Upper lobe of right lung (tissue), 1 donor: Measurements from ENCODE around the gene KRTAP10-4. TPM values are rescaled to one million over a fixed set of nuclear protein-coding genes. Genes with fewer than 3 reads are reported as not detected.
"Not testable (repeated sequence)": the region's sequence is repeated elsewhere in the genome, so short reads cannot be mapped to it uniquely, and the experiment has no call there.

ENCODE experiments used
- ATAC-seq: fragments of 200-7000 bp; cut with Tn5 transposase; one replicate; pipeline ENCODE4 v1.9.1; 2020; ENCODE audit warnings: mild to moderate bottlenecking, moderate library complexity
- DNase-seq: peaks from one replicate; pipeline ENCODE4 v3.0.0-alpha.2; 2020
- H3K27ac ChIP-seq: fragments of 200-600 bp; one replicate; pipeline ENCODE4 v1.8.0; 2022
- H3K27me3 ChIP-seq: fragments of 200-600 bp; one replicate; pipeline ENCODE4 v1.8.0; 2022; ENCODE audit warnings: mild to moderate bottlenecking
- H3K36me3 ChIP-seq: fragments of 200-600 bp; one replicate; pipeline ENCODE4 v1.8.0; 2022
- H3K4me1 ChIP-seq: fragments of 200-600 bp; one replicate; pipeline ENCODE4 v1.8.0; 2022
- H3K4me3 ChIP-seq: fragments of 200-600 bp; one replicate; pipeline ENCODE4 v1.8.0; 2022; ENCODE audit warnings: mild to moderate bottlenecking
- H3K9me3 ChIP-seq: fragments of 200-600 bp; one replicate; pipeline ENCODE4 v1.8.0; 2022
- CTCF ChIP-seq: fragments of 200-600 bp; IDR thresholded peaks from one replicate; pipeline ENCODE4 v1.8.0; 2022; ENCODE audit warnings: antibody characterized with exemption
- intact Hi-C: fragments of 100-400 bp; cut with DNase I; formaldehyde crosslinking; loops from one replicate; pipeline ENCODE4 v1.11.0; 2022
- total RNA-seq: library from RNA; stranded (reverse); fragmentation: NEBNext Ultra II Directional; extraction: Animal tissue kit (Norgen Biotek cat#: 25700); gene quantifications from one replicate; pipeline ENCODE4 v1.2.1, GENCODE V29; 2021
- donor health status: DM: no; HTN: yes; CAD: no; lungs with severe emphysema.

KRTAP10-4 gene
- total RNA-seq, 1 donor from 2014 or later = not detected

DNA sequence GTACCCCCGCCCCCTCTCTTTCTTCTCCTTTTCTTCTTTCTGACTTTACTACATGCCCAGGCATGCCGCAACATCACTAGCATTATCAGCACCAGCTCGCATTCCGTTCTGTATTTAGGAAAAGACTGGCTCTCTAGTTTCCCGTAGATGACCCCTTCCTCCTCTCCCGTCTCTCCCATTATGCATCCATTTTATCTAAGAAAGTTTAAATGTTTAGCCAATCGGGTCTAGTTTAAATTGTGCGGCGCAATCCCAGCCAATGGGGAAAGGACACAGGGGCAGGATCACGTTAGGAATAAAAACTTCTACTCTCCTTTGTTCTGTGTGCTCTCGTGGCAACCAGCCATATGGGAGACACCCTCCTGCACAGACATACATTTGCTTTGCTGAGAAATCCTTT, 24.5 kb downstream of the KRTAP10-4 start:
- Histone ChIP-seq H3K4me3 (no peak overlapping the region), H3K27me3 (peaks cover 9% of the 10 kb centered on the region), H3K27ac (no peak overlapping the region), H3K4me1 (peaks cover 3% of the 10 kb centered on the region), H3K36me3 (no peaks in the 10 kb centered on the region), H3K9me3 (no peaks in the 10 kb centered on the region)
- DNase-seq (no peak), ATAC-seq (no peak)
- TF ChIP-seq CTCF = no peak
- intact Hi-C loops = no loop called here

DNA sequence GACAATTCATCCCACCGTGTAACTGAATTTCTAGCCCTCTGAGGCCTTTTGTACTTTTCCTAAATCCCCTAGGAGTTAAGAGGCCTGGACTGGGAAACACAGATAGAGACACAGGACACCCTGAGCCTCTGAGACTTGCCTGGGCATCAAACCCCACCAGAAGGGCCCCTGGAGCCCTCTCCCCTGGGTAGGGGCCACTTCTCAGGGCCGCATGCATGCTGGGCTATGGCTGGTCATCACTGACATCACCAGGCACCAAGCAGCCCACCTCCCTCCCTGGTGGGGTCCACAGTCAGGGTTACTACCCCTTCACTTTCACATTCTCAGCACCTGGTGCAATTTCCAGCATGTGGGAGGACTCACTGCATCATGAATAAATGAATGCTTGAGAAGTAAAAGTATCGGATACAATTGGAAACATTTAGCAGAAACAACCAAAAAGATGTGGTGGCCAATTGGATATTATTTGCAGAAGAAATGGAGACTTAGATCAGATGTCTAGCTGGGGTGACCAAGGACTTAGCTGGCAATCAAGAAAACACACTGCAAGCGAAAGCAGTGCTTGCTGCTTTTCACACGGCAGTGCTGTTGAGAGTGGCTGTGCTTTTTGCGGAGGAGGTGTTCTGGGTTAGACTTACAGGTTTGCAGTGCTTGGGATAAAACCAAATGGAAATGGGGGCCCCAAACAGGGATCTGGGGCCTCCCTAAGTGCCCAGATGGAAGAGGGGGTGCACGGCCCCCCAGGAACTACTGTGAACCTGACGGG, 25.9 kb downstream of the KRTAP10-4 start:
- ATAC-seq (no peak), DNase-seq (no peak)
- no peak overlapping the region for H3K27ac ChIP-seq
- no peaks in the 10 kb centered on the region for H3K4me1 ChIP-seq
- intact Hi-C loops = no loop called here
- H3K9me3 ChIP-seq = no peaks in the 10 kb centered on the region
- peaks cover 9% of the 10 kb centered on the region for H3K27me3 ChIP-seq
- no peaks in the 10 kb centered on the region for H3K36me3 ChIP-seq
- H3K4me3 ChIP-seq = no peak overlapping the region
- TF ChIP-seq CTCF = no peak

DNA sequence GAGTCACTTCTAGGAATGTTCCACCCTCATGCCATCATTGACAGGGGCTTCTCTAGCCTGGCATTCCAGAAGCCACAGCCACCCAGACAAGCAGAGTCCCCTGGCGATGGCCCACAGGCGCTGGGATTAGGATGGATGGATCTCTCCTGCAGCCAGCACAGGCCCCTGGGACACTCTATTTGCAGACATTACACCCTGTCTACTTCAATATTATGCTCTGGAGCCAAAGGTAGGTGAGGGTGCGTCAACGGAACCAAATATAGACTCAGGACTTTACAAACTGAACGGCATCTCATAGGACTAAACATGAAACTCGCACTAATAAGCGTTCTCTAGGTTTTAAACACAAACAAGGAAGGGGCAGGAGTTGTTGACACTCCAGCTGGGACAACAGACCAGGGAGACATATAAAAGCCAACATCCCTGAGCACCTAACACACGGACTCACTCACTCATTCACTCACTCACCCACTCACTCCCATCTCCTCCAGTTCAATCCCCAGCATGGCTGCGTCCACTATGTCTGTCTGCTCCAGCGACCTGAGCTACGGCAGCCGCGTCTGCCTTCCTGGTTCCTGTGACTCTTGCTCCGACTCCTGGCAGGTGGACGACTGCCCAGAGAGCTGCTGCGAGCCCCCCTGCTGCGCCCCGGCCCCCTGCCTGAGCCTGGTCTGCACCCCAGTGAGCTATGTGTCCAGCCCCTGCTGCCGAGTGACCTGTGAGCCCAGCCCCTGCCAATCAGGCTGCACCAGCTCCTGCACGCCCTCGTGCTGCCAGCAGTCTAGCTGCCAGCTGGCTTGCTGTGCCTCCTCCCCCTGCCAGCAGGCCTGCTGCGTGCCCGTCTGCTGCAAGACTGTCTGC, 26.8 kb downstream of the KRTAP10-4 start, which contains the start of gene KRTAP10-7:
Gene KRTAP10-7 (plus strand): TSS at position 480 of the 861 bp plus-strand sequence. CDS start 25 bp downstream, at position 505.
- intact Hi-C loops, DNase-seq, H3K9me3 ChIP-seq, H3K36me3 ChIP-seq, ATAC-seq, H3K27me3 ChIP-seq, H3K27ac ChIP-seq, H3K4me1 ChIP-seq, H3K4me3 ChIP-seq: not testable (repeated sequence)

DNA sequence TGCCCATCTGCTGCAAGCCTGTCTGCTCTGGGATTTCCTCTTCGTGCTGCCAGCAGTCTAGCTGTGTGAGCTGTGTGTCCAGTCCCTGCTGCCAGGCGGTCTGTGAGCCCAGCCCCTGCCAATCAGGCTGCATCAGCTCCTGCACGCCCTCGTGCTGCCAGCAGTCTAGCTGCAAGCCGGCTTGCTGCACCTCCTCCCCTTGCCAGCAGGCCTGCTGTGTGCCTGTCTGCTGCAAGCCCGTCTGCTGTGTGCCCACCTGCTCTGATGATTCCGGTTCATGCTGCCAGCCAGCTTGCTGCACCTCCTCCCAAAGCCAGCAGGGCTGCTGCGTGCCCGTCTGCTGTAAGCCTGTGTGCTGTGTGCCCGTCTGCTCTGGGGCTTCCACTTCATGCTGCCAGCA, 27.6 kb downstream of the KRTAP10-4 start:
- H3K9me3 ChIP-seq, H3K36me3 ChIP-seq, ATAC-seq, intact Hi-C loops, H3K4me3 ChIP-seq, H3K27ac ChIP-seq, H3K4me1 ChIP-seq, H3K27me3 ChIP-seq: not testable (repeated sequence)
- DNase-seq = peak; percentile 50

DNA sequence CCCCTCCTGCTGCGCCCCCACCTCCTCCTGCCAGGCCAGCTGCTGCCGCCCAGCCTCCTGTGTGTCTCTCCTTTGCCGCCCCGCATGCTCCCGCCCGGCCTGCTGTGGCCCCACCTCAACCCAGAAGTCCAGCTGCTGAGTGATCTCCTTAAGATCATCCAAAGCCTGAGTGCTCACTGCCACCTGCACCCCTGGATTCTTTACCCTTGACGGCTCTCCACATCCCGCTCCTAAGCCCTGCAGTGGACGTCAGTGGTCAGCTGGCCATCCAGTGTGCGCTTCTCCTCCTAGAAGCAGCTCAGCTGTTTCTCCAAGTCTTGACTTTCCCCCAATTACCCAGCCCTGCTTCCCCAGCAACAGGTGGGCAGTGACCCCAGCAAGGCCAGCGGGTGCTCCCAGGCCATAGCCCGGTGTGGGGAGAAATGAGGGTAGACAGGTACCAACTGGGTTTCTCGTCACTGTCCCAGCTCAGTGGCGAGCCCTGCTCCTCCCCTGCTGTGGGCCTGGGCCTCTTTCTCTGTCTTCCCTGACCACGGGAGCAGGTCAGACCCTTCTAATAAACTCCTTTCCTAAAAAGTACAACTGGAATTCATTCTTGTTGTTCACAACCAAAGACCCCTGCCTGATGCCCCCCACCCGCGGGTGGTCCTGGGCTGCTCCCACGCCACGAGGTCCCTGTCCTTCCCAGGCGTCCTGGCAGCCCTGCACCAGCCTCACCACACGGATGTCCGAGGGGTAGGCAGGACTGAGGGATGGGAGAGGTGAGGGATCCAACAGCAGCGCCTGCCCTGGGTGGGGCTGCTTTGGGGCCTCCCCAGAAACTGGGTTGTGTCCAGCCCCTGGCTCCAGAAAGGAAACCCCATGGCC, 28.3 kb downstream of the KRTAP10-4 start:
- Histone ChIP-seq H3K4me3 (no peak overlapping the region), H3K36me3 (no peaks in the 10 kb centered on the region), H3K27ac (no peak overlapping the region), H3K27me3 (peaks cover 9% of the 10 kb centered on the region), H3K9me3 (no peaks in the 10 kb centered on the region), H3K4me1 (no peaks in the 10 kb centered on the region)
- intact Hi-C loops = no loop called here
- TF ChIP-seq CTCF = no peak
- DNase-seq (peak; percentile 53), ATAC-seq (peak; percentile 23)

GRCh38 chr21:44602463-44602850, 28.9 kb downstream of the KRTAP10-4 start:
- H3K36me3 ChIP-seq = no peaks in the 10 kb centered on the region
- H3K9me3 ChIP-seq = no peaks in the 10 kb centered on the region
- H3K4me1 ChIP-seq = no peaks in the 10 kb centered on the region
- intact Hi-C loops = no loop called here
- H3K27ac ChIP-seq = no peak overlapping the region
- no peak for DNase-seq
- no peak overlapping the region for H3K4me3 ChIP-seq
- peaks cover 9% of the 10 kb centered on the region for H3K27me3 ChIP-seq
- peak; percentile 46 for ATAC-seq
- TF ChIP-seq CTCF = no peak
